K562 (cell line): Measurements from ENCODE around the gene DMXL1. TPM values are rescaled to one million over a fixed set of nuclear protein-coding genes. Genes with fewer than 3 reads are reported as not detected.

Experiments
- AFF1 ChIP-seq, 2 experiments: fragments of 450-650 bp; IDR thresholded peaks; 2 replicates each; pipeline ENCODE4 v1.6.1; 2018; ENCODE audit warnings: mild to moderate bottlenecking in 2 of 2, low read depth in 1 of 2; ENCODE audit not compliant: partially characterized antibody in 2 of 2
- BRD4 ChIP-seq: fragments of 200-600 bp; sonication (generic); IDR thresholded peaks from 2 replicates; pipeline ENCODE4 v1.6.1; 2017; ENCODE audit warnings: inconsistent platforms
- CHAMP1 ChIP-seq: fragments of 450-650 bp; IDR thresholded peaks from 2 replicates; pipeline ENCODE4 v1.6.1; 2016; ENCODE audit warnings: mild to moderate bottlenecking
- GTF2B ChIP-seq: IDR thresholded peaks from 2 replicates; pipeline ENCODE4 v1.6.1; 2011; ENCODE audit not compliant: insufficient read length; ENCODE audit errors: extremely low read depth
- KAT7 ChIP-seq: sonication (generic); formaldehyde crosslinking; IDR thresholded peaks from 2 replicates; pipeline ENCODE4 v1.8.0; 2022; ENCODE audit warnings: missing genetic modification reagents, mild to moderate bottlenecking, borderline replicate concordance
- LCOR ChIP-seq: sonication (generic); formaldehyde crosslinking; IDR thresholded peaks from 2 replicates; pipeline ENCODE4 v1.8.0; 2022; ENCODE audit warnings: mild to moderate bottlenecking, missing genetic modification reagents
- RNF219 ChIP-seq: fragments of 250-450 bp; sonication (Bioruptor Pico); IDR thresholded peaks from 2 replicates; pipeline ENCODE4 v1.5.0; 2022; ENCODE audit warnings: mild to moderate bottlenecking
- SMAD4 ChIP-seq: fragments of 250-450 bp; sonication (Bioruptor Pico); conservative IDR thresholded peaks from 2 replicates; pipeline ENCODE4 v1.8.0; 2021; ENCODE audit warnings: inconsistent platforms, mild to moderate bottlenecking, moderate library complexity
- TCF7L2 ChIP-seq: fragments of 150-350 bp; IDR thresholded peaks from 2 replicates; pipeline ENCODE4 v1.6.1; 2016; ENCODE audit warnings: low read depth, mild to moderate bottlenecking, low read length, moderate library complexity
- ZC3H11A ChIP-seq: IDR thresholded peaks from 2 replicates; pipeline ENCODE4 v1.6.1; 2012; ENCODE audit warnings: low read depth, low read length, improper control_type of control experiment
- ZNF12 ChIP-seq: sonication (generic); formaldehyde crosslinking; IDR thresholded peaks from 2 replicates; pipeline ENCODE4 v1.4.0; 2020; ENCODE audit warnings: mild to moderate bottlenecking, missing genetic modification reagents
- polyA plus RNA-seq, 8 experiments: library from polyadenylated mRNA; depleted of rRNA in 4 of 8; stranded (reverse) in 5 of 8; unstranded in 3 of 8; fragments of >200 nt; fragmentation: Nextera tagmentation in 2 of 8; fragmentation: Illumina TruSeq in 1 of 8; extraction: Ambion mirVana in 2 of 8; extraction: Trizol in 1 of 8; gene quantifications; 2 replicates each; pipeline versions ENCODE4 v1.2.1 to v1.2.3, GENCODE V29; 2011 to 2014; ENCODE audit warnings: inconsistent platforms in 1 of 8, missing spikeins in 1 of 8
- total RNA-seq, 7 experiments: library from RNA; depleted of rRNA in 6 of 7; stranded (reverse); fragments of >200 nt in 6 of 7; fragmentation: Illumina TruSeq in 2 of 7; extraction: Trizol in 2 of 7; gene quantifications; 2 replicates each; pipeline versions ENCODE4 v1.2.1 to v1.2.3, GENCODE V29; 2011 to 2021; ENCODE audit warnings: low replicate concordance in 1 of 7
- TF ChIP-seq, protein P1 (sequence below): sonication (generic); formaldehyde crosslinking; IDR thresholded peaks from 2 replicates; pipeline ENCODE4 v1.8.1; 2023; ENCODE audit warnings: mild to moderate bottlenecking, missing genetic modification reagents, moderate library complexity
- TF ChIP-seq, protein P2 (sequence below): fragments of 450-650 bp; formaldehyde crosslinking; IDR thresholded peaks from 2 replicates; pipeline ENCODE4 v1.4.0; 2020; ENCODE audit warnings: mild to moderate bottlenecking, moderate library complexity

Gene DMXL1
- total and polyA plus RNA-seq, 9 of the 15 experiments (the other 6 are each of a cell fraction or from before 2014, with no cell fraction given): 8.3 to 40.3 (median 30.6) TPM

DNA sequence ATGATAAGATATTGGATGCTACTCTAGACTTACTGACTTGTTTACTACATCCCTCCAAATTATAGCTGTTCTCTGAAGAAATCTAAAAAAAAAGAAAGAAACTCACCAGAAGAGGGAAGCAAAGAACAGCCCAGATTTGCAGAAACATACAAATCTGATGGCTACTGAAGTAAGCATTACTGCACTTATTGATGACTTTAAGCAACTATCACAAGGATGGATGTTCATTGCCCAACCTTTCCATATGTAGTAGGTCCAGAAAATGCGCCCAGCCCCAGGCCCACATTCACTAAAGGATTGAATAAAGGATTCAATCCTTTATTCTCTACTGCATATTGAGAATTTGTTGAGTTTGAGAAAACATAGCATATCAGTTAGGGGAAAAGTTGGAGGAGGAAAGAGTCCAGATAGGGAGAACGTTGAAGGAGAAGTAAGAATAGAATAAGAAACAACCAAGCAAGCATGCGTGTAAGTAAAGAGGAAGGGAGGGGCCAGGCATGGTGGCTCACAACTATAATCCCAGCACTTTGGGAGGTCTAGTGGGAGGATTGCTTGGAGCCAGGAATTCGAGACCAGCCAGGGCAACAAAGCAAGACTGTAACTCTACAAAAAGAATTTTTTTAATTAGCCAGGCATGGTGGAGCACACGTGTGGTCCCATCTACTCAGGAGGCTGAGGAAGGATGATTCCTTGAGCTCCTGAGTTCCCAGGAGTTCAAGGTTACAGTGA, 48.7 kb upstream of the DMXL1 start (continued):
- TF ChIP-seq, protein P1, sequence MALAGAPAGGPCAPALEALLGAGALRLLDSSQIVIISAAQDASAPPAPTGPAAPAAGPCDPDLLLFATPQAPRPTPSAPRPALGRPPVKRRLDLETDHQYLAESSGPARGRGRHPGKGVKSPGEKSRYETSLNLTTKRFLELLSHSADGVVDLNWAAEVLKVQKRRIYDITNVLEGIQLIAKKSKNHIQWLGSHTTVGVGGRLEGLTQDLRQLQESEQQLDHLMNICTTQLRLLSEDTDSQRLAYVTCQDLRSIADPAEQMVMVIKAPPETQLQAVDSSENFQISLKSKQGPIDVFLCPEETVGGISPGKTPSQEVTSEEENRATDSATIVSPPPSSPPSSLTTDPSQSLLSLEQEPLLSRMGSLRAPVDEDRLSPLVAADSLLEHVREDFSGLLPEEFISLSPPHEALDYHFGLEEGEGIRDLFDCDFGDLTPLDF: no peak
- TF ChIP-seq, protein P2, sequence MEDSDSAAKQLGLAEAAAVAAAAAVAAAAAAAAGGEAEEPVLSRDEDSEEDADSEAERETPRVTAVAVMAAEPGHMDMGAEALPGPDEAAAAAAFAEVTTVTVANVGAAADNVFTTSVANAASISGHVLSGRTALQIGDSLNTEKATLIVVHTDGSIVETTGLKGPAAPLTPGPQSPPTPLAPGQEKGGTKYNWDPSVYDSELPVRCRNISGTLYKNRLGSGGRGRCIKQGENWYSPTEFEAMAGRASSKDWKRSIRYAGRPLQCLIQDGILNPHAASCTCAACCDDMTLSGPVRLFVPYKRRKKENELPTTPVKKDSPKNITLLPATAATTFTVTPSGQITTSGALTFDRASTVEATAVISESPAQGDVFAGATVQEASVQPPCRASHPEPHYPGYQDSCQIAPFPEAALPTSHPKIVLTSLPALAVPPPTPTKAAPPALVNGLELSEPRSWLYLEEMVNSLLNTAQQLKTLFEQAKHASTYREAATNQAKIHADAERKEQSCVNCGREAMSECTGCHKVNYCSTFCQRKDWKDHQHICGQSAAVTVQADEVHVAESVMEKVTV (CRISPR knock-in tag): peak; percentile 68
- TF ChIP-seq GTF2B (no peak), LCOR (CRISPR knock-in tag) (no peak), TCF7L2 (no peak), KAT7 (CRISPR knock-in tag) (no peak), SMAD4 (CRISPR knock-in tag) (no peak), BRD4 (no peak), ZNF12 (CRISPR knock-in tag) (no peak), RNF219 (CRISPR knock-in tag) (no peak), AFF1 (IDR thresholded peaks at IDR 0.05; ENCODE audit: low read depth in 1 of 2, partially characterized antibody in 2 of 2) (peak in 1 of 2 experiments; percentile 24), ZC3H11A (no peak), CHAMP1 (no peak)
